Measurements from ENCODE around the gene EPHB1.

DNA sequence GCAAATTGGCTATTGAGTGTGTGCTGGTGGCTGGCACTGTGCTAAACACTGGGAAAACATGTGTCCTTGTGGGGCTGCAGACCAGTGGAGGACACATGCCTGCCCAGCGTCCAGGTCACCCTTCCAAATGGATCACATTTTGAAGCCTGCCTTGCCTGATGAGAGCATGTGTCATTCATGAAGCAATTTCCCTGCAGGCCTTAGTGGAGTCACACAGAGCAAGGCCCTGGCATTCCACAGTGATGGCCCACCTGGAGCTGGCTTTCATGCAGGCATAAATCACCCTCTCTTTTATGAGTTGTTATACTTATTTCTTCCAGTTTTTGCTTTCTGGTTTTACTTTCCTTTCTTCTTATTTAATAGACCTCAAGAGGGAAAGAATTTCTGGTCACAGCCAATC lies 219.5 kb downstream of the EPHB1 start:
- TF ChIP-seq, protein P1, sequence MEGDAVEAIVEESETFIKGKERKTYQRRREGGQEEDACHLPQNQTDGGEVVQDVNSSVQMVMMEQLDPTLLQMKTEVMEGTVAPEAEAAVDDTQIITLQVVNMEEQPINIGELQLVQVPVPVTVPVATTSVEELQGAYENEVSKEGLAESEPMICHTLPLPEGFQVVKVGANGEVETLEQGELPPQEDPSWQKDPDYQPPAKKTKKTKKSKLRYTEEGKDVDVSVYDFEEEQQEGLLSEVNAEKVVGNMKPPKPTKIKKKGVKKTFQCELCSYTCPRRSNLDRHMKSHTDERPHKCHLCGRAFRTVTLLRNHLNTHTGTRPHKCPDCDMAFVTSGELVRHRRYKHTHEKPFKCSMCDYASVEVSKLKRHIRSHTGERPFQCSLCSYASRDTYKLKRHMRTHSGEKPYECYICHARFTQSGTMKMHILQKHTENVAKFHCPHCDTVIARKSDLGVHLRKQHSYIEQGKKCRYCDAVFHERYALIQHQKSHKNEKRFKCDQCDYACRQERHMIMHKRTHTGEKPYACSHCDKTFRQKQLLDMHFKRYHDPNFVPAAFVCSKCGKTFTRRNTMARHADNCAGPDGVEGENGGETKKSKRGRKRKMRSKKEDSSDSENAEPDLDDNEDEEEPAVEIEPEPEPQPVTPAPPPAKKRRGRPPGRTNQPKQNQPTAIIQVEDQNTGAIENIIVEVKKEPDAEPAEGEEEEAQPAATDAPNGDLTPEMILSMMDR (IDR thresholded peaks at IDR 0.05) = no peak
- TF ChIP-seq POLR2A (IDR thresholded peaks at IDR 0.05) = no peak

All from uterus (tissue), 2 donors.